D721Med (cell line): ENCODE data around the gene DSG1.

ENCODE experiments used
- DNase-seq: peaks from one replicate; pipeline ENCODE4 v3.0.0; 2011; ENCODE audit warnings: low spot score; ENCODE audit not compliant: insufficient read length
- FAIRE-seq: peaks from 2 replicates; lab custom pipeline; 2011; peaks lifted over from hg19 to GRCh38; lab: Jason Lieb, UNC
- TF ChIP-seq, protein P1 (sequence below): IDR thresholded peaks from 2 replicates; pipeline ENCODE4 v1.5.1; 2012; ENCODE audit warnings: mild to moderate bottlenecking, control low read depth; ENCODE audit not compliant: insufficient read depth; ENCODE audit errors: missing control alignments

Gene DSG1

DNA sequence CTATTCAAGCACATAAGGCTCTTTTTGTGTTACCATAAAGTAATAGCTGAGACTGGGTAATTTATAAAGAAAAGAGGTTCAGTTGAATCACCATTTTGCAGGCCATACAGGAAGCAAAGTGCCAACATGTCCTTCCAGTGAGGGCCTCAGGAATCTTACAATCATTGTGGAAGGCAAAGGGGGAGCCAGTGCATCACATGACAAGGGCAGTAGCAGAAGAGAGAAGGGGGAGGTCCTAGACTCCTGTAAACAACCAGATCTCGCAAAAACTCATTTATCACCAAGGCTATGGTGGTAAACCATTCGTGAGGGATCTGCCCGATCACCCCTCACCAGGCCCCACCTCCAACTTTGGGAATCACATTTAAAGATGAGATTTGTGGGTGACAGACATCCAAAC, 75.3 kb downstream of the DSG1 start:
- FAIRE-seq (no peak), DNase-seq (no peak)
- TF ChIP-seq, protein P1, sequence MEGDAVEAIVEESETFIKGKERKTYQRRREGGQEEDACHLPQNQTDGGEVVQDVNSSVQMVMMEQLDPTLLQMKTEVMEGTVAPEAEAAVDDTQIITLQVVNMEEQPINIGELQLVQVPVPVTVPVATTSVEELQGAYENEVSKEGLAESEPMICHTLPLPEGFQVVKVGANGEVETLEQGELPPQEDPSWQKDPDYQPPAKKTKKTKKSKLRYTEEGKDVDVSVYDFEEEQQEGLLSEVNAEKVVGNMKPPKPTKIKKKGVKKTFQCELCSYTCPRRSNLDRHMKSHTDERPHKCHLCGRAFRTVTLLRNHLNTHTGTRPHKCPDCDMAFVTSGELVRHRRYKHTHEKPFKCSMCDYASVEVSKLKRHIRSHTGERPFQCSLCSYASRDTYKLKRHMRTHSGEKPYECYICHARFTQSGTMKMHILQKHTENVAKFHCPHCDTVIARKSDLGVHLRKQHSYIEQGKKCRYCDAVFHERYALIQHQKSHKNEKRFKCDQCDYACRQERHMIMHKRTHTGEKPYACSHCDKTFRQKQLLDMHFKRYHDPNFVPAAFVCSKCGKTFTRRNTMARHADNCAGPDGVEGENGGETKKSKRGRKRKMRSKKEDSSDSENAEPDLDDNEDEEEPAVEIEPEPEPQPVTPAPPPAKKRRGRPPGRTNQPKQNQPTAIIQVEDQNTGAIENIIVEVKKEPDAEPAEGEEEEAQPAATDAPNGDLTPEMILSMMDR: no peak

DNA sequence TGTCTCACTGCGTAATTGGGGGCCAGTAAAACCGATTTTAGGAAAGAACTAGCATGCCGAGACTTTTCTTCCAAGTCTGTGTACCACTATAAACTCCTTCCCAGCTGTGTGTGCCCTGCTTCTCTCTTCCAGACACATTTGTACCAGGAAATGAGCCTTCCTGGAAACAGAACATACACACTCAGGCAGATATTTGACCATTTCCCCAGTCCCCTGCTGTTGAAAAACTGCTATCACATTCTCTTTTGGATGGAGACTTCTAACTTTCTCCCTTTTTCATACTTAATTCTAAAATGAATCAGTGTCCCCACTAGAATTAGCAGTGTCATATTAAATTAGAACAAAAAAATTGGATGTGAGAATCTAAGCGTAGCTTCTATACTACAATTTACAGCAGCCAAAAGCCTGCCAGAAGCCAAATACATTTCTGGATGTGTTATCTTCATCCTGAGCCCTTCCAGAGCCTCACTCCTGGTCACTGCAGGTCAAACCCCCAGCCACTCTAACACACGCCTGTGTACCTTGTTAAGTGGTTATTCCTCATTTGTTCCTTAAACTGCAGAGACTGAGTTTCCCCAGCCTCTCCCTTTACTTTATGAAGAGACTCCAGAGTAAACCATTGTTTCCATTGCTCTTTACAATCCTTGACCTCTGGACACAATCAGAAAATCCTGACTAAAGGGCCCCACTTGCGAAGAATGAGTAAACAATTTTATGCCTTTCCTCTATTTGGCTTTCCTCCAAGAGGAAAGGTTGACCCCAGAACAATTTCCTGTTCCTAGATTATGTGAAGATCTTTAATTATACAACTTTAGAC, 79.0 kb downstream of the DSG1 start:
- TF ChIP-seq, protein P1: no peak
- FAIRE-seq (no peak), DNase-seq (no peak)

DNA sequence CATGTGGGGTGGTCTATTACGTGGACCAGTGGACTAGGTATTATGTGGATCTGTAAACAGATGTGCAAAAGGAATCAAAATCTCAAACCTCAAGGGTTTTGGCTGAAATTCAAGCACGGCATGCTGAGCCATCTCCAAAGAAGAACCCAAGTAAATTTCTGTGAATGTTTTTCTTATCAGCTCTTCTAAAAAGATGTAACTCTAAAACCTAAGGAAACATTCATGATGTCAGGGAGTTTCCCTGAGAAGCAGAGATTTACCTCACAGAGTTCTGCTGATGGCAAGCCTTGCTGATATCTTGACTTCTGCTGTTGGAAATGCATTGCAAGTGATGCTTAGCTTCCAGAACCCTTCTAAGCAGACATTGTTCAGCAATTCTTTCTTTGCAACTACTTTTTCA, 80.2 kb downstream of the DSG1 start:
- TF ChIP-seq, protein P1: no peak
- FAIRE-seq: no peak

DNA sequence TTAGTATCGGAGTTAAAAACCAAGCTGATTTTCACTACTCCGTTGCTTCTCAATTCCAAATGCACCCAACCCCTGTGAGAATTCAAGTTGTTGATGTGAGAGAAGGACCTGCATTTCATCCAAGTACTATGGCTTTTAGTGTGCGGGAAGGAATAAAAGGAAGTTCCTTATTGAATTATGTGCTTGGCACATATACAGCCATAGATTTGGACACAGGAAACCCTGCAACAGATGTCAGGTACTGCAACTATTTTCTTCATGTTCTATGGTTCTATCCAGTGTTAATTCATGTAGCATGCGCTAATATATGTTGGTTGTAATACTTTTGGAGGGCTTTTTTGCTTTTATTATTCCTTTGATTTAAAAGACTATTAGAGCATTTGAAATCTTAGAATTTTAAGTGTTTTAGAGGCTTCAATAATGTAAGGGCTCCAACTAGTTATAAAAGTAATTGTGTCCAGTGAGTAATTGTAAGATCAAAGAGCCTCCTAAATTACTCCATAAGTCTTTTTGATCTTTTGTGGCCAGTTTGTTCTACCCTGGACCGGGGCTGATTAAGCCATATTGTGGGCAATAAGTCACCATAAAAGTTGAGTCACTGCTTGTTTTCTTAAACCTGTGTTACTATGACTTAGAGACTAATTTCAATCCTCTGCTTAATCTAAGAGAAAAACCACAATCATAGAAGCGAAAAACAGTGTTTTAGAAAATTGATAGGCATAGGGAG, 81.5 kb downstream of the DSG1 start:
- TF ChIP-seq, protein P1: no peak
- peak; percentile 82 for FAIRE-seq
- no peak for DNase-seq

More for the DNA sequence above, 80.2 kb downstream of the DSG1 start:
- DNase-seq: no peak

DNA sequence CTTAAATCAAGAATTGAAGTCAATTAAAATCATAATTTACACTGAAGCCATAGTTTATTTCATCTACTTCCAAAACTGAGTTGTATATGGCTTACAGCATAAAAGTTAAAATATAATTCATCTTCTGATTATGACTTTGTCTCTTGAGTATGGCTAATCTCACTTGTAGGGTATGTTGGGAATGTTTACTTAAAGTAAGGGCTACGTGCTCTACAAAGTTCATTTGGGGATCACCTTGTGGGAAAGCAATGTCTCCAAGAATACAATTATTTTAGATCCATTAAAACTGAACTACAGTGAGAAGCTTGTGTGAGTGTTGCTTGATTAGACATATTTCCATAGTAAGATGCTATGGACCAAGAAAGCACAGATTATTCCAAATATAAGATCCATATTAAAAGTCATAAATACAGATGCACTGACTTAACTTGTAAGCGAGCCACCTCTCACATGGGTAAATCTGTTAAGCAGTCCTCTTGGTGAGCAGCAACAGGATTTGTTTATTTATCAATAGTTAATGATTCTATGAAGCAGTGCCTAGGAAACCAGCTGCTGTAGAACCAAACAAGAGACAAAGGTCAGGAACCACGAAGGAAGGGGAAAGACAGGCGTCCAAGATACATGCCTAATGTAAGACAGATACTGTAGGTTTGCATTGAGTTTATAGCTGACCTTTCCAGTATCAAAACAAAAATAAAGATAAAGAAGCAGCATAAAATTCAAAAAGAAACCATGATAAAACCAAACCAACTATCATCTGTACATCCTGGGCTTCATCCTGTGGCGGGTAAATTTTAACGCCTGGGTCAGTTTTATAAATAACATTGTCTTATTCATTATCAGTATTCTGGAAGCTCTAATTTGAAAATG, 83.4 kb downstream of the DSG1 start:
- TF ChIP-seq, protein P1: no peak
- FAIRE-seq (no peak), DNase-seq (no peak)

DNA sequence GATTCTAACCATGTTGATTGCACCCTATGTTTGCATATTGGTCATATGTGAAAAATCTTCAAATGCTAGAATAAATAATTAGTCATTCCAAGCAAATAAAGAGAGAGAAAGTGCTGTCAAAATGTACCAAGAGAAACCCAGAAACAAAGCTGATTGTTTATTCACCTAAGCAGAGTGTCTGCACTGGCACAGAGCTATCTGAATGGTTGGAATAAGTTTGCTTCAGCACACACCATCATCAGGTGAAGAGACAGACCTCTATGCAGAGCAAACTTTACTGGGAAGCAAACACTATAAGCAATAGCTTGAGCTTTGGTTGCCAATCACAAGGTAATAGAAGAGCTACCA, 84.0 kb downstream of the DSG1 start:
- TF ChIP-seq, protein P1: no peak
- DNase-seq (no peak), FAIRE-seq (no peak)
